Inflammatory macrophage (primary cell): Measurements from ENCODE around the gene CDH22.
A peak's percentile ranks its signal among the peaks of the same experiment; 100 is the strongest.

Source experiments
- DNase-seq, 2 donors: peaks; one replicate each; pipeline ENCODE4 v3.0.0-alpha.2; 2020 to 2022

The CDH22 gene

DNA sequence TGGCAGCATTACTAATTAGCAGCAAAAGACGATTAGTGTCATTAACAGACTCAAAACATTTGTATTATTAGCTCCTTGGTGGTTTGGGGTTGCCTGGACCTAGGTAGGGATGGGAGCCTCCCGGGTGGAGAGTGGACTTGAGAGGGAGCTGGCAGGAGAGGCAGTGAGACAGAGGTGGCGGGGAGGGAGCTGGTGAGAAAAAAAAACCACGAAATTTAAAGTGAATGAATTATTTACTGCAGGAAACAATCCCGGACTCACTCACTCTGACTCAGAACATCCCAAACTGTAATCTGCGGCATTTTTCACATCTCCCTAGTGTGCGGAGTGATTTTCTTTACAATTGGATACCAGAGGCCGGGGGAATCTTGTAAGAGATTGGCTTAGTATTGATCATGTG, 14.3 kb upstream of the CDH22 start:
- no peak for DNase-seq

DNA sequence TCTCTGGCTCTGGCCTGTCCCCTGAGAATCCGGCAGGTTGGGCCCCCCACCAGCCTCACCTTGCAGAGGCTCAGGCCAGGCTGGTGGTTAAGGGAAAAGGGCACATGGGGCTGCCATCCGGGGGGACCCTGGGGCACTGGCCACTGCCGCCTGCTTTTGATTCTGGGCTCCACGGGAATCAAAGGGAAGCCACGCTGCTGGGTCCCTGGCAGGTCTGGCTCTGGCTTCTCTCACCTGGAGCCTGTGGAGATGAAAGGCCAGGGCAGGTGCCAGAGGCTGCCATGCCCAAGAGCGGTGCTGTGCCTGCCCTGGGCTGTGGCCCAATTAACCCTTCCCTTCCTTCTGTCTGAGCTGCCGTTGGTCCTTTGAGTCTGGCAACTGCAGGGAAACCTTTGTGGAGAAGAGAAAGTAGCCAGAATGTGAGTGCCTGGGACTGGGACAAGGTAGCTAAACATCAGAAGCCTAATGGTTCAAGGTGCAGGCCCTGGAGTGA, 9.4 kb upstream of the CDH22 start:
- no peak for DNase-seq

- no peak for DNase-seq
Measured at GRCh38 chr20:46316984-46317684, 8.8 kb upstream of the CDH22 start.

DNA sequence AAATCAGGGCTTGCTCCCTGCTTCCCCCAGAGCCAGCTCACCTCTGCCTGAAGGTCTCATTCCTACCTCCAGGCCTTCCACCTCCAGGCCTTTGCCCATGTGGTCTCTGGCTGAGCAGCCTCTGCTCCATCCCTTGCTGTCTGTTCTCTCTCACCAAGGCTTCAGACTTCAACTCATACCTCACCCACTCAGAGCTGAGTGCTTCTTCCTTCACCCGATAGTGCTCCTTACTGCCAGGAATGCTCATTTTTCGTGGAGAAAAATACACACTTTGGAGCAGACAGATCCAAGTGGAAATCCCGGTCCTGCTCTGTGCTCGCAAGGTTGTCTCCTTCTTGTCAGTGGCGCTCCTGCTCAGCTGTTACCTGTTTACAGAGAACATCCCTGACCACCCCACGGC, 7.0 kb upstream of the CDH22 start:
- DNase-seq = no peak

- no peak for DNase-seq
Measured at GRCh38 chr20:46312945-46313861, 4.9 kb upstream of the CDH22 start.

DNA sequence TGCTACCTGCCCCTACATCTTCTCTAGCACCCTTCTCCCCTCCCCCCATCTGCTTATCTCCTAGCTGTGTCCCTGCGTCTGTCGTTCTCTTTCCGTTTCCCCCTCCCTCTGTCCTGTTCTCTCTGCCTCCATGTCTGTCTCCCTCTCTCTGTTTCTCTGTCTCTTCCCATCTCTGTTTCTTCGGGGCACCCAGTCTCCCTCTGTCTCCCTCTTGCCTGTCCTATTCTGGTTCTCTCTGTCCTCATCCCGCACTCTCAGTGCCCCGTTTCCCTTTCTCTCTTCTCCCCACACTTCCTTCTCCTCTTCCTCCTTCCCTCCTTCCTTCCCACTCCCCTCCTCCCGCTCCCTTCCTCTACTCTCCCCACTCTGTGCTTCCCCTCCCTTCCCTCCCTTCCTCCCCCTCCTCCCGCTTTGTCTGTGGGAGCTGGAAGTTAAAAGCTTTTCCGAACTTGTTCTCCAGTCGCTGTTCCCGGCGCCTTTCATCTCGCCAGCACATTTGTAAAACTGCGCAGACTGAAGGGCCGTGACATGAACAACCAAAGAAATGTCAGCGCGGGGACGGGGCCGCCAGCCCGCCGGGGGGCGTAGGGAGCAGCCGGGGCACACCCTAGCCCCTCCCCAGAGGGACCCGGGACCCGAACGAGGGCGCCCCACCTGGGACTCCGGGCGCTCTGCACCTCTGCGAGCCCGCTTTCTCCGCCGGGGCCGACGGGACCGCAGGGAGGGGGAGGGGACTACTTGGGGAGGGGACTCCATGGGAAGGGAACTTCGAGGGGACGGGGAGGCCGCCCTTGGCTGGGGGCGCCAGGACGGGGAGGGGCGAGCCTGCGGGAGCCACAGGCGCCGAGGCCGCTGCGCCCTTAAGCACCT, 4.0 kb upstream of the CDH22 start:
- no peak for DNase-seq

DNA sequence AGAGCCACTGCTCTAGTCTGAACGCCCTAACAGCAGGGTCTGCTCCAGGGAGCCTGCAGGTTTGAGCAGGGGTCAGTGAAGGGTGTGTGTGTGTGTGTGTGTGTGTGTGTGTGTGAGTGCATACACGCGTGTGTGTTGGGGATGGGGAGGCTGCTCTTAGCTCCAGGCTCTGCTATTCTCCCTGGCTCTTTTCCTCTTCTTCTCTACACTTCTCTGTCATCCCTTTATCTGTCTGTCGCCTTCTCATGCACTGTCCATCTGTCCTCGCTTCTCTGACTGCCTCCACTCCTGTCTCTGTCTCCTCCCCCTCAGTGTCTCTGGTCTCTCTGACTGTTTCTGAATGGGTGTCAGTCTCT, 3.4 kb upstream of the CDH22 start:
- no peak for DNase-seq

DNA sequence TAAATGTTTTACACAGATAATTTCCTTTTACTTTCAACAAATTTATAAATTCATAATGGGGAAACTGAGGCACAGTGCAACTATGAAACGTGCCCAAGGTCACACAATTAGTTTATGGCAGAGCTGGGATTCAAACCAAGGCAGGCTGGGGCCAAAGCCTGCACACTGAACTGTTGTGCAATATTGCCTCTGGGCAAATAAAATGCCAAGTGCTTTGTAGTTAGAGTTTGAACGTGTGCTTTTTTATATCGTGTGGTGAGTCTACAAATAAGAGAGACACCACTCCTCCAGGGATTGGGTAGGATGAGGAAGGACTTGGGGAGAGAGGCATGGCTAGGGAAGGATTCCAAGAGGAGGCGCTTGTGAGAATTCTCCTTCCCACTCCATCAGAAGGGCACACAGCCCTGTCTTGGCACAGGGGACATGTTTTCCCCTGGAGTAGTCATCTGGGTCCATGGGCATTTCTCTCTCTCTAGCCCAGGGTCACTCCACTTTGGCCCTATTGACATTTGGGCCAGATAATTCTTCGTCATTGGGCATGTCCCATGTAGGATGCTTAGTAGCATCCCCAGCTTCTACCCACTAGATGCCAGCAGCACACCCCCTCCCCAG, 2.8 kb upstream of the CDH22 start:
- DNase-seq = no peak

GRCh38 chr20:46309945-46310344, 1.6 kb upstream of the CDH22 start:
- DNase-seq = no peak

- DNase-seq = no peak
Measured at GRCh38 chr20:46307999-46308257, 370 bp downstream of the CDH22 start.

DNA sequence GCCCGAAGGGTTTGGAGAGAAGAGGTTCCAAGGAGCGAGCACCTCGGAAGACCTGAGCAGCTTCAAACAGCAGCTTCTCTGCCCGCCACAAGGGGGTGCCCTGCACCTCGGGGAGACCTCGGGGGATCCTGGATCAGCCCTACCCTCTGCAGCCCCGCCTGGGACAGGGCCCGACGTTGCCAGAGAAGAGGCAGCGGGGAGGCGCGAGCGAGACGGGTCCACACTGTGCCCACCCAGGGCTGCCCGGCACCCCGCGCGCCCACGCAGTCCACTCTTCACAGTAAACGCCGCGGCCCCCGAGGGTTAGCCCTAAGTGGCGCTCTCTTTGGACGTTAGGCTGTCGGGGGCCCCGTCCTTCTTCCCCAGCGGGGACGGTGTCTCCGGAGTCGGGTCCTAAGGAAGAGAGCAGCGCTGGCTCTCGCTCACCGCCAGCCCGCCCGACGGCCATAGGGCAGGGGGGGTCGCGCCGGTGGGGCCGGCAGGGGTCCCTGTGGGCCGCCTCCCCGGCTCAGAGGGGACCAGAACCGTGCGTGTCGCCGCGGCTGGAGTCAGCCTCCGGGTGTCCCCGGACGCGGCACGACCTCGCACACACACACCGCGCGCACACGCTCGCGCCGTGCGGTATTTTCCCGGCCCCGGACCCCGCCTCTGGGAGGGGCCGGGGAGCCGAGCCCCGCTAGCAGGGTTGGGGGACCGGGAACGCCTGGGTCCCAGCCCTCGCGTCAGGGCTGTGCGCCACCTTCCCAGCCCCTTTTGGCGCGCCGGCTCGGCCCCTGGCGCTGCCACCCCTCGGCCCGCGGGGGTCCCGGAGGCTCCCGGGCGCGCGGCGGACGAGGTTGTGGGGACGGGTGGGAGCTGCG, 929 bp downstream of the CDH22 start:
- DNase-seq = peak; percentile 44 to 71

GRCh38 chr20:46306743-46307138, 1.6 kb downstream of the CDH22 start:
- no peak for DNase-seq

DNA sequence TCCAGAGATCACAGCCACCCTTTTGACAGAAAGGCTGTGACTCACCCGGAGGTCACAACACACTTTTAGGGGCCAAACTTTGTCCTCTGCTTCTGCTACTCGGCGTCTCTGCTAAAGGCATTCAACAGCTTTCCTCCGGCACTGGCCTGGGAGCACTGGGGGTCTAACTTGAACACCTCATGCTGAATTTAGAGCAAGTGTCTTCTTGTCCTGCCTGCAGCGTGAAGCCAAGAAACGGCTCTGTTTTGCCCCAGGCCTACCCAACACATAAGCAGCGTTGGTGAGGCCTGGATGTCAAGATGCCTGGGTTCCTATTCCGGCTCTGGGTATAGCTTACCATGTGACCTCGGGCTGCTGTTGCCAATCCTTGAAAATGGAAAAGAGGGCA, 2.3 kb downstream of the CDH22 start:
- no peak for DNase-seq

DNA sequence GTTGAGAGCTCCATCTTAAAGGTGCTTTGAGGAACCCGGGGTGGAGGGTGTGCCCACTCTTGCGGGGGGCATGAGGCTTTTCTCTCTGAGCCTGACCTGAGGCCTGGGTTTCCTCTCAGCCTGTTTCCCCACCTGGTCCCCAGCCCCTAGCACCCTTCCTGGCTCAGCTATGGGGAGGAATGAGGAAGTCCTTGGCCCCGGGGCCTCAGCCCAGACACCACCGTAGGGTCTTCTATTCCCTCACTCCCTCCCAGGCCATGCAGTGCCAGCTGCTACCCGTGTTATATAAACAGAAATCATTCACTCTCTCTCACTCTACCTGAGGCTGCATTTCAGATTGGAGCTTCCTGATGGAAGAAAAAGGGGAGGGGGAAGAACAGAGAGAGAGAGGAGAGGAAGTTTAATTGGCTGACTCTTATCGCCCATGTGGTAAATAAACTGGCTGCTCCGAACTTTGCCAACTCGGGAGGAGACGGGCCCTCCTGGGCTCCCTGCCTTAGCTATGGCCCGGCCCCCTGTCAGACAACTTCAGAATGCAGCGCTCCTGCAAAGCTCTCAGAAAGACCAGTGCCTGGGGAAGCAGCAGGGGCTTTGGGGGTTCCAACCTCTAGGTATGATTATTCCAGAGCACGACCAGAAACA, 2.8 kb downstream of the CDH22 start:
- DNase-seq = no peak

DNA sequence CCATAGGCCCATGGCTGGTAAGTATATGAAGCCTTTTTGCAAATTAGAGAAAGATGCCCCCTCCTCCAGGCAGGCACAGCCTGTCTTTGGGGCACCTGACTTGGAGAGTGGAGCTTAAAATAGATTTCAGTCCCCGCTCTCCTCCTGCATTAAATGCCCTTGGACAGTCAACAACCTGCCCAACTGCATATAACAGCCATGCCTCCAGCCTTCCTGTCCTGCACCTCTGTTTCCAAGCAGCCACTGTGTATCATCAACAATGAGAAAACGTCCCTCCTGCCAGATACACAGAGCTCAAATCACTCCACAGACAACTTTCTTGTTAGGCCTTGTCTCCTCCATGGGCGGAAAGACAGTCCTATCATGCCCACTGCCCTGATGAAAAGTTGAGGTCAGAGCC, 3.4 kb downstream of the CDH22 start:
- no peak for DNase-seq

GRCh38 chr20:46304361-46304760, 3.9 kb downstream of the CDH22 start:
- no peak for DNase-seq

GRCh38 chr20:46303176-46303956, 4.9 kb downstream of the CDH22 start:
- DNase-seq = no peak

DNA sequence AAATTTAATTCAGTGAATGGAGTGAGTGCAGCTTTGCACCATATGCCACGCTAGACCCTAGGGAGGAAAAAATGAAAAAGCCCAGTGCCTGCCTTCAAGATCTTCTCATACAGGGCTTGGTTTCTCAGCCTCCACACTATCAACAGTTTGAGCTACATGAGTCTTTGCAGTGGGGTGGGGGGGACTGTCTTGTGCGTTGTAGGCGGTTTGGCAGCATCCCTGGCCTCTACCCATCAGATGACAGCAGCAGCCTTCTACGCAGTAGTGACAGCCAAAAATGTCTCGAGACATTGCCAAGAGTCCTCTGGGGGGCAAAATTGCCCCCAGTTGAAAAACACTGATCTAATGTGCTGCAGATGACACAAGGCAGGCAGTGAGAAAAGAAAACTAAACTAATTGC, 6.2 kb downstream of the CDH22 start:
- DNase-seq = no peak

GRCh38 chr20:46300281-46300680, 8.0 kb downstream of the CDH22 start:
- no peak for DNase-seq

DNA sequence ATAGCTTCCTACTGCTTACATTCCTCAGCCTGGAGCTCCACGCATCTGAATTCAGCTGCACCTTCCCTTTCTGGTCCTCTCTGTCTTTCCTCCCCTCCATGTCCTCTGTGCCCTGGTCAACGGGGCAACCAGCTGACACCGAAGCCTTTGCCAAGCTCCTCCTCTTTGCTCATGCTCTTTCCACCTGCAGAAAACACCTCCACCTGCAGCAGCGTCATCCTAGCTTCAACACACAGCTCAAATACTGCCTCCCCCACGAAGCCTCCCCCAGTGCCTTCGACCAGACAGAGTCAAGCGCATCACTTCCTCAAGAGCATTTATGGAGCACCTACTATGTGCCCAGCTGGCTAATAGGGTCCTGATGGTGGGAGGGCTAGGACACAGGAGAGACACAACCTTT, 9.2 kb downstream of the CDH22 start:
- DNase-seq = no peak

GRCh38 chr20:46298374-46298773, 9.9 kb downstream of the CDH22 start:
- DNase-seq = no peak
